K562 (cell line): ENCODE data around the gene NUP43. TPM values are rescaled to one million over a fixed set of nuclear protein-coding genes. Genes with fewer than 3 reads are reported as not detected.

Experiments used
- ATAC-seq: fragments of 200-7000 bp; cut with Tn5 transposase; 3 replicates; pipeline ENCODE4 v1.9.1; 2020; ENCODE audit warnings: moderate library complexity
- BruUV-seq: library from RNA; stranded (reverse); fragments of 400-500 nt; replicated peaks from 2 replicates; lab custom pipeline; 2021; lab: Mats Ljungman, UMichigan
- CTCF ChIA-PET: fragments of 300-600 bp; formaldehyde crosslinking; extraction: SDS; loops from one replicate; lab custom pipeline; 2021; ENCODE audit warnings: low intra/inter-chr PET ratio; lab: Yijun Ruan, JAX
- POLR2A ChIA-PET: fragments of 300-600, 350-650 bp; sonication (Branson Sonifier 250); formaldehyde crosslinking; extraction: SDS; loops from one replicate; lab custom pipeline; 2021; ENCODE audit warnings: antibody characterized with exemption, inconsistent platforms; lab: Yijun Ruan, JAX
- DNase-seq, 4 experiments: peaks; one replicate each; pipeline versions ENCODE4 v3.0.0 to v3.0.0-alpha.2; 2011 to 2018; ENCODE audit warnings: low spot score in 3 of 4, mixed read lengths in 3 of 4; ENCODE audit errors: extremely low read depth in 1 of 4
- FAIRE-seq: peaks from 2 replicates; lab custom pipeline; 2011; peaks lifted over from hg19 to GRCh38; lab: Jason Lieb, UNC
- H2AFZ ChIP-seq: 2 replicates; pipeline ENCODE4 v1.6.0; 2011; ENCODE audit warnings: low read depth, low read length, control low read depth, inconsistent platforms
- H3K27ac ChIP-seq: fragments of 200-600 bp; 3 replicates; pipeline ENCODE4 v1.8.0; 2011; ENCODE audit warnings: low read depth, mild to moderate bottlenecking, control low read depth, inconsistent platforms, low read length, moderate library complexity, mixed read lengths; ENCODE audit errors: extremely low read depth
- H3K27me3 ChIP-seq, 2 experiments: fragments of 300-600 bp in 1 of 2; 2 replicates in 1 of 2; 3 replicates in 1 of 2; pipeline versions ENCODE4 v1.6.0 to v1.8.0; 2011; ENCODE audit warnings: inconsistent platforms in 2 of 2, low read length in 2 of 2, mild to moderate bottlenecking in 1 of 2, mixed read lengths in 1 of 2, moderate library complexity in 1 of 2; ENCODE audit not compliant: control insufficient read depth in 2 of 2, insufficient read depth in 2 of 2
- H3K36me3 ChIP-seq: fragments of 300-600 bp; 3 replicates; pipeline ENCODE4 v1.8.0; 2011; ENCODE audit warnings: mild to moderate bottlenecking, low read length, inconsistent platforms; ENCODE audit not compliant: control insufficient read depth, insufficient read depth
- H3K4me1 ChIP-seq, 2 experiments: fragments of 200-600 bp in 1 of 2; replicated peaks in 1 of 2; 2 replicates in 1 of 2; 3 replicates in 1 of 2; pipeline versions ENCODE4 v1.5.1 to v1.8.0; 2011; ENCODE audit warnings: inconsistent platforms in 2 of 2, low read length in 2 of 2, mild to moderate bottlenecking in 1 of 2, mixed read lengths in 1 of 2, moderate library complexity in 1 of 2; ENCODE audit not compliant: control insufficient read depth in 2 of 2, insufficient read depth in 2 of 2
- H3K4me2 ChIP-seq: 2 replicates; pipeline ENCODE4 v1.6.1; 2011; ENCODE audit warnings: low read length, control low read depth, inconsistent platforms, mixed read lengths; ENCODE audit not compliant: insufficient read depth
- H3K4me3 ChIP-seq: fragments of 200-600 bp; sonication (generic), shearing (Covaris generic); 2 replicates; pipeline ENCODE4 v1.5.1; 2016; ENCODE audit warnings: control low read depth, inconsistent platforms
- H3K79me2 ChIP-seq: fragments of 200-600 bp; 3 replicates; pipeline ENCODE4 v1.8.0; 2011; ENCODE audit warnings: low read length, inconsistent platforms; ENCODE audit not compliant: control insufficient read depth, insufficient read depth
- H3K9ac ChIP-seq, 2 experiments: 2 replicates each; pipeline versions ENCODE4 v1.6.0 to v1.6.1; 2011; ENCODE audit warnings: low read depth in 2 of 2, low read length in 2 of 2, control low read depth in 1 of 2, inconsistent platforms in 1 of 2, mild to moderate bottlenecking in 1 of 2, mixed read lengths in 1 of 2; ENCODE audit not compliant: insufficient read depth in 1 of 2
- H3K9me1 ChIP-seq: one replicate; pipeline ENCODE4 v1.6.0; 2011; ENCODE audit warnings: inconsistent platforms, mild to moderate bottlenecking, low read length, moderate library complexity; ENCODE audit not compliant: control insufficient read depth, insufficient read depth
- H3K9me3 ChIP-seq: replicated peaks from 2 replicates; pipeline ENCODE4 v1.5.1; 2011; ENCODE audit warnings: low read depth, low read length, inconsistent platforms; ENCODE audit not compliant: control insufficient read depth, insufficient read depth
- H4K20me1 ChIP-seq: replicated peaks from 2 replicates; pipeline ENCODE4 v1.6.1; 2011; ENCODE audit warnings: low read length, inconsistent platforms, mixed read lengths; ENCODE audit not compliant: control insufficient read depth, insufficient read depth
- ARID2 ChIP-seq: fragments of 450-650 bp; IDR thresholded peaks from 2 replicates; pipeline ENCODE4 v1.6.1; 2017; ENCODE audit warnings: antibody characterized with exemption, mild to moderate bottlenecking
- POLR2B ChIP-seq: fragments of 450-650 bp; IDR thresholded peaks from 2 replicates; pipeline ENCODE4 v1.6.1; 2018; ENCODE audit warnings: low read depth; ENCODE audit not compliant: partially characterized antibody
- PTRF ChIP-seq: fragments of 450-650 bp; IDR thresholded peaks from 2 replicates; pipeline ENCODE4 v1.6.1; 2016; ENCODE audit warnings: mild to moderate bottlenecking, missing genetic modification characterization, missing compliant biosample characterization
- RFX5 ChIP-seq: IDR thresholded peaks from 2 replicates; pipeline ENCODE4 v1.6.1; 2011; ENCODE audit warnings: low read depth, mild to moderate bottlenecking, improper control_type of control experiment, low read length
- ZNF239 ChIP-seq: fragments of 250-450 bp; sonication (Bioruptor Pico); IDR thresholded peaks from 2 replicates; pipeline ENCODE4 v1.4.0; 2020; ENCODE audit warnings: mild to moderate bottlenecking
- WGBS: fragments of 100-300 bp; shearing (Covaris generic); methylation state at CpG from one replicate; pipeline ENCODE4 v1.1.6; 2016; ENCODE audit warnings: low coverage, mixed read lengths; ENCODE audit not compliant: insufficient coverage; ENCODE audit errors: missing lambda C conversion rate; 5-methylcytosine and 5-hydroxymethylcytosine counted together
- in situ Hi-C: fragments of 300-500 bp; cut with MboI; formaldehyde crosslinking; loops from 4 replicates; pipeline ENCODE4 v1.15.0; 2018; ENCODE audit warnings: inconsistent platforms, mixed read lengths
- intact Hi-C: fragments of 100-400 bp; cut with micrococcal nuclease; formaldehyde crosslinking; loops from 2 replicates; pipeline ENCODE4 v1.14.2; 2022
- polyA plus RNA-seq, 8 experiments: library from polyadenylated mRNA; depleted of rRNA in 4 of 8; stranded (reverse) in 5 of 8; unstranded in 3 of 8; fragments of >200 nt; fragmentation: Nextera tagmentation in 2 of 8; fragmentation: Illumina TruSeq in 1 of 8; extraction: Ambion mirVana in 2 of 8; extraction: Trizol in 1 of 8; gene quantifications; 2 replicates each; pipeline versions ENCODE4 v1.2.1 to v1.2.3, GENCODE V29; 2011 to 2014; ENCODE audit warnings: inconsistent platforms in 1 of 8, missing spikeins in 1 of 8
- total RNA-seq, 7 experiments: library from RNA; depleted of rRNA in 6 of 7; stranded (reverse); fragments of >200 nt in 6 of 7; fragmentation: Illumina TruSeq in 2 of 7; extraction: Trizol in 2 of 7; gene quantifications; 2 replicates each; pipeline versions ENCODE4 v1.2.1 to v1.2.3, GENCODE V29; 2011 to 2021; ENCODE audit warnings: low replicate concordance in 1 of 7
- TF ChIP-seq, protein P1 (sequence below): fragments of 250-450 bp; sonication (Bioruptor Pico); IDR thresholded peaks from 2 replicates; pipeline ENCODE4 v1.8.0; 2021; ENCODE audit warnings: moderate library complexity, mild to moderate bottlenecking, inconsistent platforms
- TF ChIP-seq, protein P2 (sequence below): fragments of 450-650 bp; IDR thresholded peaks from 2 replicates; pipeline ENCODE4 v1.6.1; 2016; ENCODE audit warnings: missing biosample characterization, missing genetic modification characterization
- TF ChIP-seq, protein P3 (sequence below): fragments of 450-650 bp; formaldehyde crosslinking; IDR thresholded peaks from 2 replicates; pipeline ENCODE4 v1.4.0; 2020; ENCODE audit warnings: mild to moderate bottlenecking, moderate library complexity

The NUP43 gene
- total and polyA plus RNA-seq, 9 of the 15 experiments (the other 6 are each of a cell fraction or from before 2014, with no cell fraction given), result 28.9 to 136 (median 67.4) TPM

DNA sequence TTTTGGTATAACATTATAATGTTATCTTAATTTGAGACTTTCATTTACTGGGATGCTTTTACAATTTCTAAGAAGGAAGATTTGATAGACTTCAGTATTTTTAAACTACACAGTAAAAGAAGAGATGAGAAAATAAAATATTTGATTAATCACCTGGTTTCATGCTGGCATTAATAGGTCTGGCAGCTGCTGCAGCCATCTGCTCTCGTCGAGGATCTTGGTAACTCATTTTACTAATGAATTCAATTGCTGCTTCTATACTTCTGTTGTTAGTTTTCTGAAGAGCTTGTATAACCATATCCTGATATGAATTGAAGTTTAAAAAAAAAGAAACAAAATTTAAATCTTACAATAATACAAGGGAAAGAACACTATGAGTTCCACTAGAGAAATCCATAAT is 51.4 kb downstream of the NUP43 start:
- CTCF ChIA-PET, result no interaction called here
- Histone ChIP-seq H3K9me1 (no peaks in the 10 kb centered on the region), H3K4me1 (no peaks in the 10 kb centered on the region), H3K27me3 (no peaks in the 10 kb centered on the region), H3K9ac (no peak overlapping the region), H3K4me3 (no peak overlapping the region), H2AFZ (no peak overlapping the region), H4K20me1 (peaks cover 14% of the 10 kb centered on the region; the same call in 1 of the 2 replicates), H3K4me2 (no peak overlapping the region), H3K79me2 (peaks cover 88% of the 10 kb centered on the region), H3K27ac (no peak overlapping the region), H3K9me3 (no peaks in the 10 kb centered on the region), H3K36me3 (peaks cover 90% of the 10 kb centered on the region)
- 86% methylated on average over 2 of the region's 2 CpGs for WGBS
- in situ Hi-C loops (no loop called here), intact Hi-C loops (no loop called here)
- DNase-seq (no peak), ATAC-seq (no peak), FAIRE-seq (no peak)
- BruUV-seq, result no TSS peak
- POLR2A ChIA-PET, result interaction anchor here (0.6 to 0.8 kb wide), 3 partner anchors 8 to 48 kb away, joined by 3 to 5 read pairs (median 3); no protein-coding TSS in a partner anchor
- TF ChIP-seq ZNF239 (CRISPR knock-in tag) (no peak), POLR2B (no peak), ARID2 (no peak), PTRF (tag) (no peak), RFX5 (no peak)
- TF ChIP-seq, protein P1, sequence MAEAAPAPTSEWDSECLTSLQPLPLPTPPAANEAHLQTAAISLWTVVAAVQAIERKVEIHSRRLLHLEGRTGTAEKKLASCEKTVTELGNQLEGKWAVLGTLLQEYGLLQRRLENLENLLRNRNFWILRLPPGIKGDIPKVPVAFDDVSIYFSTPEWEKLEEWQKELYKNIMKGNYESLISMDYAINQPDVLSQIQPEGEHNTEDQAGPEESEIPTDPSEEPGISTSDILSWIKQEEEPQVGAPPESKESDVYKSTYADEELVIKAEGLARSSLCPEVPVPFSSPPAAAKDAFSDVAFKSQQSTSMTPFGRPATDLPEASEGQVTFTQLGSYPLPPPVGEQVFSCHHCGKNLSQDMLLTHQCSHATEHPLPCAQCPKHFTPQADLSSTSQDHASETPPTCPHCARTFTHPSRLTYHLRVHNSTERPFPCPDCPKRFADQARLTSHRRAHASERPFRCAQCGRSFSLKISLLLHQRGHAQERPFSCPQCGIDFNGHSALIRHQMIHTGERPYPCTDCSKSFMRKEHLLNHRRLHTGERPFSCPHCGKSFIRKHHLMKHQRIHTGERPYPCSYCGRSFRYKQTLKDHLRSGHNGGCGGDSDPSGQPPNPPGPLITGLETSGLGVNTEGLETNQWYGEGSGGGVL (CRISPR knock-in tag), result no peak
- TF ChIP-seq, protein P2, sequence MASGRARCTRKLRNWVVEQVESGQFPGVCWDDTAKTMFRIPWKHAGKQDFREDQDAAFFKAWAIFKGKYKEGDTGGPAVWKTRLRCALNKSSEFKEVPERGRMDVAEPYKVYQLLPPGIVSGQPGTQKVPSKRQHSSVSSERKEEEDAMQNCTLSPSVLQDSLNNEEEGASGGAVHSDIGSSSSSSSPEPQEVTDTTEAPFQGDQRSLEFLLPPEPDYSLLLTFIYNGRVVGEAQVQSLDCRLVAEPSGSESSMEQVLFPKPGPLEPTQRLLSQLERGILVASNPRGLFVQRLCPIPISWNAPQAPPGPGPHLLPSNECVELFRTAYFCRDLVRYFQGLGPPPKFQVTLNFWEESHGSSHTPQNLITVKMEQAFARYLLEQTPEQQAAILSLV (tag), result no peak
- TF ChIP-seq, protein P3, sequence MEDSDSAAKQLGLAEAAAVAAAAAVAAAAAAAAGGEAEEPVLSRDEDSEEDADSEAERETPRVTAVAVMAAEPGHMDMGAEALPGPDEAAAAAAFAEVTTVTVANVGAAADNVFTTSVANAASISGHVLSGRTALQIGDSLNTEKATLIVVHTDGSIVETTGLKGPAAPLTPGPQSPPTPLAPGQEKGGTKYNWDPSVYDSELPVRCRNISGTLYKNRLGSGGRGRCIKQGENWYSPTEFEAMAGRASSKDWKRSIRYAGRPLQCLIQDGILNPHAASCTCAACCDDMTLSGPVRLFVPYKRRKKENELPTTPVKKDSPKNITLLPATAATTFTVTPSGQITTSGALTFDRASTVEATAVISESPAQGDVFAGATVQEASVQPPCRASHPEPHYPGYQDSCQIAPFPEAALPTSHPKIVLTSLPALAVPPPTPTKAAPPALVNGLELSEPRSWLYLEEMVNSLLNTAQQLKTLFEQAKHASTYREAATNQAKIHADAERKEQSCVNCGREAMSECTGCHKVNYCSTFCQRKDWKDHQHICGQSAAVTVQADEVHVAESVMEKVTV (CRISPR knock-in tag), result no peak
